NCI-H1417 (cell line): Measurements from ENCODE around the gene PDE4D.

ENCODE experiments used
- DNase-seq, 3 experiments: peaks; one replicate each; lab custom pipeline; 2025; lab: John Stamatoyannopoulos, UW

The PDE4D gene

DNA sequence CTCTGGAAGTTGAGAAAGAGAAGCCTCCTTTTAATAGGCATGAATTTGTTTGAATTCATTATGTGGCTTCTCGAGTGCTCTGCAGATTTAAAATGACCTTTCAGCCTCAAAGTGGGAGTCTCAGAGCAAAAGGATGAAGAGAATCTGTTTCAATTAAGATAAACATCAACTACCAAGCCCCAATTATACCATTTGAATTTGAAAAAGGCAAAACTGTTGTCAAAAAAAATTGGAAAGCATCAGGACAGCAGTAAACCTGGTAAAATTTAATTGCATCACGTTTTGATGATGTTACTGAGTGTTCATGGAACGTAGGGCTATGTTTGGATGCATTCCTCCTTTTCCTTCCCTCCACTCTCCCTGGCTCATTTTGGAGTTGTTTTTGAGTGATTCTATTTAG lies 637.2 kb downstream of the PDE4D start:
- no peak for DNase-seq

- DNase-seq = no peak
These were observed 639.4 kb downstream of the PDE4D start for GRCh38 chr5:59254055-59254687.

DNA sequence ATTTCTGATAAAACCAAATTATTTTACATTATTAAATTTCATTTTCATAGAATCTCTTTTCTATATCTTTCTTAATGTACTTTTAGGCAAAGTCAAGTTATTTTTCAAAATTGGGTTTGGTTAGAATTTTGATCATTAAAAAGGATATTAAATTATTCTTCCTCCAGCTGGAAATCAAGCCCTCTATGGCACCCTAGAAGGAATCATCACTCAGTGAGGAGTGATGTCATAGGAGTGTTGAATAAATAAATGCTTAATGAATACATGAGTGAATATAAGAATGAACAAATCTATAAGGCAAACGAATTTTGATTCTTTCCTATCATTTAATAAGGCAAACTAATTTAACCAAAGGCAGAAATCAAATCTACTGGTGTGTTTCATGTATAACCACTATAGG lies 639.9 kb downstream of the PDE4D start:
- DNase-seq = no peak

- DNase-seq = no peak
These were observed 641.9 kb downstream of the PDE4D start for GRCh38 chr5:59251627-59252026.

DNA sequence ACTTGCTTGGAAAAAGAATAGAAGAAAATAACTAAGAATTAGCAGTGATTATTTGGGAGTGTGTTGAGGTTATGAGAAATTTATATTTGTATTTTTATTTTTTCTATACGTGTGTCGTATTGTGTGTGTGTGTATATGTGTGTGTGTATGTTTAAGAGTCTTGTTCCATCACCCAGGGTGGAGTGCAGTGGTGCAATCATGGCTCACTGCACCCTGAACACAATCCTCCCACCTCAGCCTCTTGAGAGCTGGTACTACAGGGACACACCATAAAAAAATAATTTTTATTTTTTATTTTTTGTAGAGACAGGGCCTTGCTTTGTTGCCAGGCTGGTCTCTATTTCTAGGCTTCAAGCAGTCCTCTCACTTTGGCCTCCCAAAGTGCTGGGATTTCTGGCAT lies 643.8 kb downstream of the PDE4D start:
- DNase-seq = no peak

GRCh38 chr5:59249160-59249559 lies 644.4 kb downstream of the PDE4D start:
- no peak for DNase-seq

DNA sequence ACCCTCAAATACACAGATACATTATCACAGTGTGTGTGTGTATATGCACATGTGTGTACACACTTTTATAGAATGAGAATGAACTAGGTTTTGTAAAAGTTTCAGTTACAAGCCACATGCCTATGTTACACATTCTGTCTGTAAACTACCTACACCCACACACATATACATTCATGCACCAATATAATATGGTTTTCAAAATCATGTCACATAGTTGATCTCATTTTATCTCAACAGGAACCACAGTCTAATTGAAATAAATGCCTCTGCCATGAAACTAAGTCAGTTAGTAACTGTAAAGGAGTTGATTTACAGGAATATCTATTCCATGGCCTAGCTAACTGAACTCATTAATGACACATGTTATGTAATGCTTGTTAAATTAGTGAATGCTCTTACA lies 646.6 kb downstream of the PDE4D start:
- DNase-seq = no peak

DNA sequence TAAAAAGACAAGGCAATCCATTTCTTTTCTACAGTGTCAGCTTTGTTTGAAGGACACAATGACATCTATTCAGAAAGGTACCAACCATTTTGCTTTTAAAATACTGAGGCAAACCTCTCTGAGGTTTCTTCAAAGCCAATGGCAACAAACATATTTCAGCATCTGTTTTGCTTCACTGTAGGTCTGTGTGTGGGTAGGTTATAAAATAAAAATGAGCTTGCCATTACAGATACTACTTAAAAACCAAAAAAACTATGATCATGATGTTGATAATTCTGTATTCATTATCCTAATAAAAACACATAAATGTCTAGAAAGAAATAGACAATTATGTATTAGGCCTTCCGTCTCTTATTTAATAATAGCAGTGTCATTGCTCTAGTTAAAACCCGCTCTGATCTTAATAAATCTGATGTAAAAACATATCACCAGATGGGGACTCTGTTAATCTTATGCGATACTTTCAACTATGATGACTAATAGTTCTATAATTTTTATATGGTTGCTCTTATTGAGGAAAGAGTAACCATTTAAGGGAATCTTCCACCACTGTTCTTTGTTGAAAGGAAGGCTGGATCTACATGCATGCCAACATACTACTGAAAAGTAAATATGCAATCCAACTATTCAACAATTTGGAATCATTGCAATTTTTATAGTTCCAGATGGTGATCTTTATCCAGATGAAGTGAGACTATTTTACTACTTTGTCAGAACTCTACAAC lies 647.2 kb downstream of the PDE4D start:
- DNase-seq = no peak

DNA sequence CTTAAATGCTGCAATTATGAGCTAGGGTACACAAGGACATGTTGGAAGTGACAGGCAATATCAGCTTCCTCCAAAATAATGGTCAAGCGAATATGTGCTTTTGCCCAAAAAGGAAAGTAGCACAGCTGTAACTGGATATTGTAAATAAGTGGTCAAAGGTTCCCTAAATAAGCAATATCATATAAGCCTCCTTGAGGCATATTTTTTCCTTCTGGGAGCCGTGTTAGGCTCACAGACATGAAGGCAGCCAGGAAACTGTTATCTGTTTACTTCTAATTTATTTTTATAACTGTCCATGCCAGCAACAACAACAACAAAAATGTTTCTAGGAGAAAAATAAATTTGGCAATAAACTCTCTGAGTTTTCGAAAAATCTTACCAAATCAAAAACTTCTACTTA lies 648.3 kb downstream of the PDE4D start:
- no peak for DNase-seq

- DNase-seq = no peak
These were observed 652.0 kb downstream of the PDE4D start for GRCh38 chr5:59241552-59241951.

DNA sequence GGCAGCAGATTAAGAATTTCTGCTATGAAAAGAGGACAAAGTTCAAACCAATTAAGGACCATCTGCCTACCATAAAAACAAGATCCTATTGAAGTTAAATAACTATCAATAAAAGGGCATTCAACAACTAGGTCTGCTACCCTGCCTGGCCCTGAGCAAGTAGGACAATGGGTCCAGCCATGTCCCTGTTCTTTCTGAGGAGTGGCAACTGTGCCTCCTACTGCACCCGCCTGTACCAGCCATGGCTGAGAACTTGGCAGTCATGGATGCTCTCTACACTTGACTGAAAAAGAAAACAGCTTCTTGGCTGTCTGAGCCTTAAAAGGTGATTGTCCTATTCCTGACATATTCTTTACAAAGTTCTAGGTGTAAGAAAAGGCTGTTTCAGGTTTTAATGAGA lies 652.4 kb downstream of the PDE4D start:
- DNase-seq = no peak

DNA sequence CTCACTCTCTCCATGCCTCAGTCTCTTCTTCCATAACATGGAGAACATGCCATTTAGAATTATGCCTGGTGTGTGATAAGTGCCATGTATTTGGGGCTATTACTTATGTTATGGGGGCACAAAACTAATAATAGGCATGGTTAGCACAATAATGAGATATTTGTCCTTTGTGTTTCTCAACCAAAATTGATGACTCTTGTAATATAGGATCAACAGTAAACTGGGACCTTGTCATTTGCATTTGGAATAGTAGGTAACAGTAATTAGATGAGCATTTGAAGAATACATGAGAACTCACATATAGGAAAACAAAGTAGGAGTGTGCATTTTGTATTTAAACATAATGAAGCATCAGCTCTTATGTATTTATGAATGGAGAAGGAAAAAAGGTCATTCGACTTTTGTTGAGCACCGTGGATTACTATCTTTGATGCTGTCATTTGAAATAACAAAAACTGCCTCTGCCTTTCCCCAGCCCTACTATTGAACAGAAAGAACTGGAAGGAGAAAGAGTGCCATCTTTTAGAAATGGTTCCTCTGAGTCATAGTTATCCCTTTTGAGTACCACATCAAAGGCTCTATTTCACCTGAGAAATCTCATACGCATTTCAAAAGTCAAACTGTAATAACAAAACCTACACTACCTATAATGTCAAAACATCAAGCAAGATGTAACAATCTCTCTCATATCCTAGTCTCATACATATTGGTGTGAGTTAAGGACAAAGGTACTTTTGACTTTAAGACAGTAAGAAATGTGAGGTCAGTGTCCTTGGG lies 655.2 kb downstream of the PDE4D start:
- DNase-seq = no peak

DNA sequence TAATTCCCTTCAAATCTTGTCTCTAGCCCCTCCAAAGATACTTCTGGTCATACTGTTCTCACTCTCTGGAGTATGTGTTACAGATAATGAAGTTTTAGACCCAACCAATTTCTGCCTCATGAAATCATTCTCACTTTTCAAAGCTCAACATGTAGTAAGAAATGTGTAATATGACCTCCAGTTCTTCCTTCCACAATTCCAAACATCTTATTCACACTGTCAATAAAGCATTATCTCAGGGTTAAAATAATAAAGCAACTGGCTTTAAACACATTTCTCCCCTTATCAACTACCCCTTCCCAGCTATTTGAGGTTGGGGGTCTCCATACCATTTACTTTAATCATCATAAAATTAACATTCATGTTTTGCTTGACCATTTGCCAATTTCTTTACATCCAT lies 656.5 kb downstream of the PDE4D start:
- DNase-seq = no peak

DNA sequence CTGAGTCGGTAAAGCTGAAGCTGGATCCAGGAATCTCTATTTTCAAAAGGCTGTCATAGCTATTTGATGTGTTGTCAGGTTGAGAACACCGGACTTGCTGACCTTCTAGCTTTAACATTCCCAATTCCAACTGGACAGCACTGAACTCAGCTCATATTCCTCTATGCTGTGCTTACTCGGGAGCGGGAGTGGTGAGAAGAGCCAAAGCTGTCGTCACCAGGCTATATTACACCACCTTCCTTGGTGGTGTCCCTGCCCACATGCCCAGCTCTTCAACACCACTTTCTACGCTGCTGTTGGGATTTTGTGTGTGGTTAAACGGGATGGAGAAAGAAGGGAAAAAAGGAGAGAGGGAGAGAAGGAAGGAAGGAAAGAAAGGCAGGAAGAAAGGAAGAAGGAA lies 657.1 kb downstream of the PDE4D start:
- no peak for DNase-seq

GRCh38 chr5:59234236-59234635 lies 659.3 kb downstream of the PDE4D start:
- peak in 1 of 3 experiments; percentile 8 for DNase-seq

DNA sequence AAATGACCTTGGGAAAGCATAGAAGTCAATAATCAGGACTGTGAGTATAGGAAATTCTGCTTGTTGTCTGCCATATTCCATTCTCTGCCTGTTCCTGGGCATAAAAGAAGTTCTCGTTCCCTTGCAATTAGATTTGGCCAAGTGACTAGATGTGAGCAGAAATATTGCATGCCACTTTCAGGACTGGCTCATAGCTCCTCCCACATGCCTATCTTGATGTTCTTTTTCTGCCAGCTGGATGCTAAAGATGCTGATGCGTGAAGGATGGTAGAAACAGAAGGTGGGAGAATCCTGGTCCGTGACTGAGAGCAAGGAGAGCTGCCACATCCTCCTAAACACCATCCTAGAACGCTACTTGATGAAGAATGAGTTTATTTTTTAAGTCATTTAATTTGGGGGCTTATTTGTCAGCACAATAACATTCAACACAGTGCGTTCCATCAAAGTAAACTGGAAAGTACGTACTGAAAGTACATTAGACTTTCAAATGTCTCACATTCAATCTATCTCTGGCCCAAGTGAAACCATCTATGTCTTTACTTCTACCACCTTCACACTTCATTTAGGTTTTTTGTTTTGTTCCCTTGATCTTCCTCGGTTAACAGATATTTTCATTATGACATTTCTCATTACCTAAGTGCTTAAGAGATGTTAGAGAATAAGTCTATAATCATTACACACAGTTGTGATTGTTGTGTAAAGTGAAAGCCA lies 662.1 kb downstream of the PDE4D start:
- no peak for DNase-seq

GRCh38 chr5:59222687-59223511 lies 670.6 kb downstream of the PDE4D start:
- no peak for DNase-seq

DNA sequence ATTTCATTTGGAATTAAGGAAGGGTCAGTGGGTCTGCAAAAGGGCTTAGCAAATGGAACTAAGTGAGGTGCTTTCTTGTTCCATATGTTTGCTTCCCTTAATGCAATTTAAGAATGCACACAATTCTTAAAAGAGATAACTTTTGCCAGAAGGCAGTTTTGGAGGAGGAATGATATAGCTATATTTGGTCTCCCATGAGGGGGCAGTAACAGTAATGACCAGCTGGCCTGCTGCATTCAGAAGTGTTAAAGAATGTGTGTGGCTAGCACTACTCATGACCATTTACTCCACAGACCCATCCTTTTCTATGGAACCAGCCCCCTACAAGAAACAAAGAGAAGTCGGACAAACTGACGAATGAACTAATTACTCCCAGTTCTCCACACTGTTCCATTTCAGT lies 671.8 kb downstream of the PDE4D start:
- DNase-seq = no peak

GRCh38 chr5:59218424-59219045 lies 675.0 kb downstream of the PDE4D start:
- peak in 1 of 3 experiments; percentile 19 for DNase-seq

DNA sequence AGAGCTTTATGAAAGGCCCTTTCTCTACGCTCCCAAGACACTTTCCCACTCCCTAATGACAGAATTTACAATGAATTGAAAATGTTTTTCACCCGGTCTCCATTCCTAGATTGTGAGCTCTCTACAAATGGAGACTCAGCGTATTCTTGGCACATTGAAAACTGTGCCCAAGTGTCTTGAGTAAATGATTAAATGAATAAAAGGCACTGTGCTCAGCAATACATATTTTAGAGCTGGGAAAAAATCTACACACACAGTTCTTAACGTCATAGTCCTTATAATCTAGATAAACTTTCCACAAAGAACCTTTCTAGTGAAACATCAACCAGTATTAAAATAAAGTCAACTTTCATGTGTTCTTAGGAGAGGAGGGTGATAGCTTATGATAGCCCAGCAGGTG lies 676.7 kb downstream of the PDE4D start:
- DNase-seq = no peak

DNA sequence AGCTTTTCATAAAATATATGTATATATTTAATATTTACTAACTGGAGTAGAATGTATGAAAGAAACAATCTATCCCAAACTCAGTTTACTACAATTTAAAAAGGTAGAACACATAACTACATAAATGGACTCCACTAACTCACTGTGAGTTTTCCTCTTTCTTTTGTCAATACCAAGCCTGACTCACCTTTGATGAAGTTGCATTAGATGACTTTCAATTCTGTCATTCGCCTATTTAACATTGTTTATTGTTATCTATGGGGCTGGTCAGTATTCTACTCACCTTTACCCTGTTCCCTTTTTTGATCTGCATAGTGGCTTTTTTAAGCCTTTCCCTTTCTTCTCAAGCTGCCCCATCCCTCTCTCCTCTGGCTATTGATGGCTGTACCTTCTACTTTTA lies 680.9 kb downstream of the PDE4D start:
- no peak for DNase-seq
